Right kidney (tissue), 1 donor: ENCODE measurements around the gene POLR2C.
"Not testable (repeated sequence)": the region's sequence is repeated elsewhere in the genome, so short reads cannot be mapped to it uniquely, and the experiment has no call there.

Experiments used
- DNase-seq: peaks from one replicate; pipeline ENCODE4 v3.0.0-alpha.2; 2016

Gene POLR2C

GRCh38 chr16:57479205-57479975 lies 16.9 kb downstream of the POLR2C start:
- DNase-seq: no peak

GRCh38 chr16:57479976-57480753 lies 17.7 kb downstream of the POLR2C start:
- DNase-seq: no peak

DNA sequence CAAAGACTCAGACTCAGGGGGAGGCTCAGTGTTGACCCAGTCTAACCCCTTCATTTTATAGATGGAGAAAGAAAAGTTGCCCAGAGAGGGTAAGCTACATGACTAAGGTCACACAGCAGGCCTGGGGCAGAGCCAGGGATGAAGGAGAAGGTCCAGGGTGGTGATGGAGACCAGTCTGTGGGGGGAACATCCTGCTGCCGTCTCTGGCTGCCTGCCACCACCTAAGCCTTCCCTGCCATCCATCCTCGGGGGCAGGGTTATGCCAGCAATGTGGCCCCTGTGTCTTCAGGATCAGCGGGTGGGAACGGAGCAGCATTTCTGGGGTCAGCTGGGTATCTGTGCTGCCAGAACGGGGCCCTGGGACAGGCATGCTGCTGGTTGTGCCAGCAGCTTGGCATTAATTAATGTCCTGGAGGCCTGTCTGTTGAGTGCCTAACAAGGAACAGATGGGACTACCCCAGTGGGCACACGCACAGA lies 18.3 kb downstream of the POLR2C start:
- no peak for DNase-seq

GRCh38 chr16:57481421-57481820 lies 18.9 kb downstream of the POLR2C start:
- DNase-seq: no peak

- DNase-seq: no peak
Observed at GRCh38 chr16:57482845-57483545, 20.5 kb downstream of the POLR2C start.

- no peak for DNase-seq
Observed at GRCh38 chr16:57483725-57484514, 21.4 kb downstream of the POLR2C start.

DNA sequence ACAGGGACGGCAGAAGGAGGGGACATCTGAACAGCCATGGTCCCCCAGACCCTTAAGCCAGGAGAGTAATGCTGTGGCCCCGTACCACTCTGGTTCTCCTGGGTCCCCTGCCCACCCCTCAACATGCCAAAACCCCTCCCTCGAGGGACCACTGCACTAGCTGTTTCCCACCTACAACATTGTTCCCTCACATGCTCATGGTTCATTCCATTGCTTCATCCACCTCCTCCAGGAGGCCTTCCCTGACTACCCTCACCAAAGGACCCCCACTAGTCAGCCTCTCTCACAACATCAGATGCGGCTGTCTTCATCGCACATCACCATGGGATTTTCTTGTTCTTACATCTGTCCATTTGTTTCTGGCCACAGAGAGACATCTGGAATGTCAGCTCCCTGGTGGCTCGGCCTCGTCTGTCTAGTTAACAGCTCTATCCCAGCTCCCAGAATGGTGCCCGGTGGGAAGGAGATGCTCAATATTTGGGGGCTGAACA lies 22.1 kb downstream of the POLR2C start:
- no peak for DNase-seq

DNA sequence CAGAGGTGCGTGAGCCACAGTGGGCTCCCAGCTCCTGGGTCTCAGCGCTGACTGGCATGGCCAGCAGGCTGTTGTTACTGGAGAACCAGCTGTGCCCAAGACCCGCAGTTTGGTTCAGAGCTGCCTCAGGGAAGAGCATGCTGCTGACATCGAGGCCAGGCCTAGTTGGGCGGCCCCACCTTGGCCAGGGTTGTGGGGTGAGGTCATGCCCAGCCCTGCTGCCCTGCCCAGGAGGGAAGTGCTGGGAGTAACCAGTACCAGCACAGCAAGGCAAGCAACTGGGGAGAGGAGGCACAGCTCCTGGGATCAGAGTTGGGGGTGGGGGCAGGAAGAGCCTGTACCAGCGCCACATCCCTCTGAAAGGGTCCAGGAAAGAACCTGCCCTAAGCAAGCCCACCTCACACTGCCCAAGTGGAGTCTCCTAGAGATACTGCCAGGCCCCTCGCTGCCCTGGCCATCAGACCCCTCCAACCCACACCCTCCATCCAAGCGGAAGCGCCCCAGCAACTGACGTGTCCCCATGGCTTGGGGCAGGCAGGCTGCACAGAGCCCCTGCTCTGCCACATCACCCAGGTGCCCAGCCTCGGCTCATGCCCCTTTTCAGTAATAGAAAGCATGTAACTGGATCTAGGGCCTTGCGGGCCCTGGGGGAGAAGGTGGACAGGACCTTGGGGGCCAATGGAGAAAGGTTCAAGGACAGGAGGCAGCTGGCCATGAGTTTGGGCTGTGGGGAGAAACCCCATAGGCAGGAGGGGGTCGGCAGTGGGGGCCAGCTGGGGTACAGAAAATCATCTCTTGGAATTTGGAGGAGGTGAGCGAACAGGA lies 22.8 kb downstream of the POLR2C start:
- DNase-seq: no peak

GRCh38 chr16:57485916-57486857 lies 23.7 kb downstream of the POLR2C start, which contains the start of gene DOK4:
Gene DOK4, minus strand, starts transcription at chr16:57486493. Its CDS starts 6,986 bp downstream, at chr16:57479507.
- no peak for DNase-seq

- DNase-seq: no peak
Observed at GRCh38 chr16:57486858-57487834, 24.7 kb downstream of the POLR2C start.

DNA sequence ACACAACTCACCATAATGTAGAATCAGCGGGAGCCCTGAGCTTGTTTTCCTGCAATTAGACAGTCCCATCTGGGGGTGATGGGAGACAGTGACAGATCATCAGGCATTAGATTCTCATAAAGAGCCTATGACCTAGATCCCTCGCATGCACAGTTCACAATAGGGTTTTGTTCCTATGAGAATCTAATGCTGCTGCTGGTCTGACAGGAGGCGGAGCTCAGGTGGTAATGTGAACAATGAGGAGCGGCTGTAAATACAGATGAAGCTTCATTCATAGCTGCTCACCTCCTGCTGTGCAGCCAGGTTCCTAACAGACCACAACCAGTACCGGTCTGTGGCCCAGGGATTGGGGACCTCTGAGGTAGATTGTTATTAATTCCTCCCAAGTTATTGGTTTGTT lies 26.8 kb downstream of the POLR2C start:
- DNase-seq: no peak

DNA sequence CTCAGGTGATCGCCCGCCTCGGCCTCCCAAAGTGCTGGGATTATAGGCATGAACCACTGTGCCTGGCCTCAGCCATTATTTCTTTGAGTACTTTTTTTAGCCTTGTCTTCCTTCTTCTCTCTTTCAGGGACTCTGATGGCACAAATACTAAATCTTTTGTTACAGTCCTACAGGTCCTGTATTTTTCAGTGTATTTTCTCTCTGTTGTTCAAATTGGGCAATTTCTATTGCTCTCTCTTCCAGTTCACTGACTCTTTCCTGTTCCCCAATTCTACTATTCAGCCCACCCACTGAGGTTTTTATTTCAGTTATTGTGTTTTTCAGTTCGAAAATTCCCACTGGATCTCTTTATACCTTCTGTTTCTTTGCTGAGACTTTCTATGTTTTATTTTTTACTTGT lies 31.3 kb downstream of the POLR2C start:
- DNase-seq: no peak

DNA sequence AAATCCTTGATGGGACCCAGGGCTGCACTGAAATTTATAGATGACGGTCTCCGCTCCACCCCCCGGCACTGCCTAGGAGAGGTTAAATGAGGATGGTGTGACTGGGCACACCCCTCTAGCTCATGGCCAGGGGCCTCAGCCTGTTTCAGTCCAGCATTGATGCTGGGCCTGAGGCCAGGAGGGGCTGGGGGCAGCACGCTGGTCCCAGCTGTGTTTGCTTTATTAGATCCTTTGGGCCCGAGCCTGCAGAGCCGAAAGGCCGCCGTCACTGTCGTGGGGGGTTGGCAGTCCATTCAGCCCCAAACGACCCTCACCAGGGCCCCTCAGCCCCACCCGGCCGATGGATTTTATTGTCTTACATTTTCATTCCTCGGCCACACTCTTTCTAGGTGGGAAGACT lies 34.6 kb downstream of the POLR2C start:
- DNase-seq: no peak

DNA sequence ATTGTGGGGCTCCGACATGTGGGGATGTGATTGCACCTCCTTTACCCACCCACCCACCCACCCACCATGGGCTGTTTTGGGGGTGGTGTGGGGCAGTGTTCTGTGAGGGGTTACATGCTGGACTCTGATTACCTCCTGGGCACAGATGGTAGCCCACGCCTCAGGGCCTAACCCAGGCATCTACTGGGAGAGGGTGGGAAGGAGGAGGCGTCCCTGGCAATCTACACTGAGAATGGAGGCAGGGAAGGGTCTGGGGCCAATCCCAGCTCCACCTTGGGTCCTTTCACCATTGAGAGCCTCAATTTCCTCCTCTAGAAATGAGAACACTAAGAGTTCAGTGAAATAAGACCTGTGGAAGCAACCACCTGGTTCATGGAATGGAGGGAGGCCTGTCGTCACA lies 35.6 kb downstream of the POLR2C start:
- DNase-seq: no peak

GRCh38 chr16:57499941-57500340 lies 37.5 kb downstream of the POLR2C start:
- not testable (repeated sequence) for DNase-seq

- DNase-seq: no peak
Observed at GRCh38 chr16:57500578-57501111, 38.2 kb downstream of the POLR2C start.

DNA sequence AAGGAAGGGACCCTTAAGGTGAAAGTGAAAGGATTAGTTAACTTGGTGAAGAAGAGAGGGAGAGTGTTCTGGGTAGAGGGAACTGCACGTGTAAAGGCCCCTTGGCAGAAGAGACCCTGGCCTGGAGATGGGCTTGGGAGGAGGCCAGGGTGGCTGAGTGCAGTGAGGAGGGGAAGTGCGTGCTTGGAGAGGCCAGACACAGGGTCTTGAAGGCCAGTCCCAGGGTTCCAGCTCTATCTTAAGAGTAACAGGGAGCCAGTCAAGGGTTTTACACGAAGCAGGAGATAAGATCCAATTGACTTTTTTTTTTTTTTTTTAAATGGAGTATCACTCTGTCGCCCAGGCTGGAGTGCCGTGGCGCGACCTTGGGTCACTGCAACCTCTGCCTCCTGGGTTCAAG lies 39.0 kb downstream of the POLR2C start:
- no peak for DNase-seq
